ENCODE results near the gene TRIM10. TPM values are rescaled to one million over a fixed set of nuclear protein-coding genes. Genes with fewer than 3 reads are reported as not detected.
A peak's percentile ranks its signal among the peaks of the same experiment; 100 is the strongest.
"Not testable (repeated sequence)": the region's sequence is repeated elsewhere in the genome, so short reads cannot be mapped to it uniquely, and the experiment has no call there.

The TRIM10 gene
- total and polyA plus RNA-seq, 2 donors, result 0.42 TPM; not detected in 1

DNA sequence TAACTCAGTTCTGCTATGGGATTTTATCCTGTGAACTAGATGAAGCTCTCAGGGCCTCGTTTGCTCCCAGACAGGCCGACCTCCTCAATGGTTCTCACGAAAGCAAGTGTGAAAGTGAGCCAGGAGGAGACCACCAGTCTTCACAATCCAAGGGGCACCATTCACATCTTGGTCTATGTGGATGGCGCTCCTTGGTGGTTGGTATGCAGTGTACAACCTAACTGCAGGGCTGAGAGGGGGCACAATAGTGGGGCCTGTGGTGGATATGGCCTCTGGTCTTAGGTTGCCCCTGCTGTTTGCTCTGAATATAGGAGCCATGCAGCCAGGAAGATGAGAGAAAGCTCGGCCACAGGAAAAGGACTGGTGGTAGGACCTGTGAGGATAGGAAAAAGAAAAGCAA, 27.5 kb upstream of the TRIM10 start:
- H3K36me3 ChIP-seq (ENCODE audit: insufficient read depth), result no peaks in the 10 kb centered on the region
- no peak for DNase-seq (ENCODE audit: extremely low spot score)

DNA sequence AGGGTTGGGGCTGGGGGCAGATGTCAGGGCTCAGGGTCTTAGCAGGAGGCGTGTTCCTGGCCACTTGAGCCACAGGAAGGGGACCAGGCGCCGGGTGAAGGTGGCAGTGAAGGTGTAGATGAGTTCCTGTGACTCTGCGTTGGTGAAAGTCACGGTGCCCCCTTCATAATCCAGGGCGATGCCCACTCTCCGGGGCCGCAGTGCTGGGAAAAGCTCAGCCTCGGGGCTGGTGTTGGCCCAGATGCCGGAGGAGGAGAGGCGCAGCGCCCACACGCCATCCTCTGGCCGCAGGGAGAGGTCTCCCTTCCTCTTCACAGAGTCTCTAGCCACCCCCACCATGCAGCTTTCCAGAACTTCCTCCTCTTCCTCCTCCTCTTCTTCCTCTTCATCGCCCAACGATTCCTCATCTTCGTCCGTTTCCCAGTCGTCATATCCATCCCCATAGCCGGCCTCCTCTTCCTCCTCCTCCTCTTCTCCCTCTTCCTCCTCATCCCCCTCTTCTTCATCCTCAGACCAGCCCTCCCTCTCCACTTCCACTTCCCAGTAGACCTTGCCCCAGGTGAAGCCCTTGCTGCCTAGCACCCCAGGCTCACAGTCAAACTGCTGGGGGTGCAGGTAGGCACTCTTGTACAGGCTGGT, 25.0 kb upstream of the TRIM10 start:
- WGBS, result 94% methylated on average over 20 of the region's 20 CpGs
- no peak for DNase-seq (ENCODE audit: extremely low spot score)
- Histone ChIP-seq H3K4me1 (ENCODE audit: insufficient read depth) (no peaks in the 10 kb centered on the region), H3K27ac (ENCODE audit: low read depth) (no peak overlapping the region), H3K4me3 (ENCODE audit: low read depth, low read length) (no peak overlapping the region), H3K36me3 (ENCODE audit: insufficient read depth) (no peaks in the 10 kb centered on the region)

More for the DNA sequence above, 27.5 kb upstream of the TRIM10 start:
- Histone ChIP-seq H3K27ac (ENCODE audit: low read depth) (no peak overlapping the region), H3K4me3 (ENCODE audit: low read depth, low read length) (no peak overlapping the region), H3K4me1 (ENCODE audit: insufficient read depth) (no peaks in the 10 kb centered on the region)
- WGBS, result 96% methylated on average over 5 of the region's 5 CpGs

DNA sequence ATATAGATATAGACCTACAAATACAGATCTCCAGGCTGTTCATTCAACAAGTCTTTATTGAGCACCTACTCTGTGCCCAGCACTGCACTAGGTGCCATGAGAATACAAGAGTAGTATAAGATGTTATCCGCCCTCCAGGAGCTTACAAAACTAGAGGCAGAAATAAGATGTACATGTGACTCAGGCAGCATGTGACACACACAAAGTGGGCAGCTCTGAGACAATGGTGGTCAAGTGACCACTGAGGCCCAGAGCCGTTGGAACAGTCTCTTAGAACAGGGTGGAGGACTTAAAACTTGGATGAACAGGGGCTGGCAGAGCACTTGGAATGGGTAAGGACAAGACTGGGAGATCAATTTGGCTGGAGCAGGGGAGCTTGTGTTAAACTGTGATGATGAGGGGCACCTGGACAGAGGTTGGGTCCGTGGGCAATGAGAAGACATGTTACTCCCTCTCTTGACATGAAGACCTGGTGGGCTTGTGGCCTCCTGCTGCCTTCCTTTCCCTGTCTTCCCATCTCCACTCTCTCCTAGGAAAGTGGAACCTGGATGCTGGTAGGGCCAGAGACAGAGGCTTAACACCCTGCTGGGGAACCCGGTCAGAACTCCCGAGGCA, 23.5 kb upstream of the TRIM10 start:
- DNase-seq (ENCODE audit: extremely low spot score), result no peak
- WGBS, result 93% methylated on average over 5 of the region's 5 CpGs
- H3K36me3 ChIP-seq (ENCODE audit: insufficient read depth), result no peaks in the 10 kb centered on the region

DNA sequence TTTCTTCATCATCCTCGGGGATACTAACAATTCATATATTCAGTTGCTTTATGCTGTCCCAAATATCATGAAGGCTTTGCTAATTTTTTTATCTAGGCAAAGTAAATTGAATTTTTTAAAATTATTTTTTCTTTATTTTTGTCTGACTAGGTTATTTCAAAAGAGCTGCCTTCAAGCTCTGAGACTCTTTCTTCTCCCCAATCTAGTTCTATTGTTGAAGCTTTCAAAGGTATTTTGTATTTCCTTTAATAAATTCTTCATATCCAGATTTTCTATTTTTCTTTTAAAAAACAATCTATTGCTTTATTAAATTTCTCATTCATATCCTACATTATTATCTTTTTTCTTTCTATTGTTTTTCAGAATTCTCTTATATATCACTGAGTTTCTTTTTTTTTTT, 19.1 kb upstream of the TRIM10 start:
- no peak for DNase-seq (ENCODE audit: extremely low spot score)
- Histone ChIP-seq H3K4me3 (ENCODE audit: low read depth, low read length) (no peak overlapping the region), H3K4me1 (ENCODE audit: insufficient read depth) (no peaks in the 10 kb centered on the region), H3K27ac (ENCODE audit: low read depth) (no peak overlapping the region), H3K36me3 (ENCODE audit: insufficient read depth) (no peaks in the 10 kb centered on the region)
- 93% methylated on average over 1 of the region's 1 CpG for WGBS

More for the DNA sequence above, 23.5 kb upstream of the TRIM10 start:
- H3K4me3 ChIP-seq (ENCODE audit: low read depth, low read length), result no peak overlapping the region
- no peaks in the 10 kb centered on the region for H3K4me1 ChIP-seq (ENCODE audit: insufficient read depth)
- no peak overlapping the region for H3K27ac ChIP-seq (ENCODE audit: low read depth)

DNA sequence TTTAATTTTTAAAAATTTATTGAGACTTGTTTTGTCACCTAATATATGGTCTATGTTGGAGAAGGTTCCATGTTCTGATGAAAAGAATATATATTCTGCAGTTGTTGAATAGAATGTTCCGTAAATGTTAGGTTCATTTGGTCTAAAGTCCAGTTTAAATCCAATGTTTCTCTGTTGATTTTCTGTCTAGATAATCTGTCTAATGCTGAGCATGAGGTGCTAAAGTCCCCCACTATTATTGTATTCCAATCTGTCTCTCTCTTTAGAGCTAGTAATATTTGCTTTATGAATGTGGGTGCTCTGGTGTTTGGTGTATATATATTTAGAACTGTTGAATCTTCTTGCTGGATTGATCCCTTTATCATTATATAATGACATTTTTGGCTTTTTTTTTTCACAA, 17.8 kb upstream of the TRIM10 start:
- WGBS, result 47% methylated on average over 1 of the region's 1 CpG
- no peaks in the 10 kb centered on the region for H3K4me1 ChIP-seq (ENCODE audit: insufficient read depth)
- H3K27ac ChIP-seq (ENCODE audit: low read depth), result no peak overlapping the region
- no peak overlapping the region for H3K4me3 ChIP-seq (ENCODE audit: low read depth, low read length)
- H3K36me3 ChIP-seq (ENCODE audit: insufficient read depth), result no peaks in the 10 kb centered on the region
- DNase-seq (ENCODE audit: extremely low spot score), result no peak

GRCh38 chr6:30175765-30176164, 14.8 kb upstream of the TRIM10 start:
- H3K4me3 ChIP-seq (ENCODE audit: low read depth, low read length), result no peak overlapping the region
- no peaks in the 10 kb centered on the region for H3K36me3 ChIP-seq (ENCODE audit: insufficient read depth)
- H3K4me1 ChIP-seq (ENCODE audit: insufficient read depth), result no peaks in the 10 kb centered on the region
- no peak for DNase-seq (ENCODE audit: extremely low spot score)
- WGBS, result 73% methylated on average over 2 of the region's 2 CpGs
- H3K27ac ChIP-seq (ENCODE audit: low read depth), result no peak overlapping the region

DNA sequence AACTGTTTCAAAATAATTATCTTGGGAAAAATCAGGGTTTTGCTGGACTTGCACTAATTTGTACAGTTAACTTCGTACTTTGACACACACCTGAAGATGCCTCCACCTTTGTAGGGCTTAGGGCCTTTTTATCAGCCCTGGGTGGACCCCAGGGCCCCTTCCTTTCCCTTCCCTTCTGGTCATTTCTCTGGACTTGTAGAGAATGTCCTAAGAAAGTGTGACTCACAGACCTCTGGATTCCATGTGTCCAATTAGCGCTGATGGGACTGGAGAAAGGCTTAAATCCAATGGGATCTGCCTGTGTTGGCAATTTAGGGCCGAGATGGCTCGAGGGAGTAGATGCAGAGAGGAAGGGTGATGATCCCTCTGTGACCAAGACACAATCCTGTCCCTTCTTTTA, 11.7 kb upstream of the TRIM10 start:
- Histone ChIP-seq H3K4me3 (ENCODE audit: low read depth, low read length) (no peak overlapping the region), H3K4me1 (ENCODE audit: insufficient read depth) (no peaks in the 10 kb centered on the region), H3K27ac (ENCODE audit: low read depth) (no peak overlapping the region), H3K36me3 (ENCODE audit: insufficient read depth) (no peaks in the 10 kb centered on the region)
- WGBS, result 82% methylated on average over 4 of the region's 4 CpGs
- no peak for DNase-seq (ENCODE audit: extremely low spot score)

DNA sequence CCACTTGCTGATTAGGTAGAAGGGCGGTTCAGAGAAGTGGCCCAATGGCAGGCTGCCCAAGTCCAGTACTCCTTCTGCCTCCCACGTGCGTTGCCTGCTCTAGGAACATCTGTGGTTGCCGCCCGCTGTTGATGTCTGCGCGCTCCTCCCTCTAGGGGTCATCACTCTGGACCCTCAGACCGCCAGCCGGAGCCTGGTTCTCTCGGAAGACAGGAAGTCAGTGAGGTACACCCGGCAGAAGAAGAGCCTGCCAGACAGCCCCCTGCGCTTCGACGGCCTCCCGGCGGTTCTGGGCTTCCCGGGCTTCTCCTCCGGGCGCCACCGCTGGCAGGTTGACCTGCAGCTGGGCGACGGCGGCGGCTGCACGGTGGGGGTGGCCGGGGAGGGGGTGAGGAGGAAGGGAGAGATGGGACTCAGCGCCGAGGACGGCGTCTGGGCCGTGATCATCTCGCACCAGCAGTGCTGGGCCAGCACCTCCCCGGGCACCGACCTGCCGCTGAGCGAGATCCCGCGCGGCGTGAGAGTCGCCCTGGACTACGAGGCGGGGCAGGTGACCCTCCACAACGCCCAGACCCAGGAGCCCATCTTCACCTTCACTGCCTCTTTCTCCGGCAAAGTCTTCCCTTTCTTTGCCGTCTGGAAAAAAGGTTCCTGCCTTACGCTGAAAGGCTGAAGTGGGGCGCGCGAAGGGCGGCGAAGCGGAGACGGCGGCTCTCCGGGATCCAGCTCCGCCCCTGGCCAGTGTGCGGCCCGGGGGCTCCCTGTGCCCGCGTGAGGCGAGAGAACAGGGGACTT, 10.9 kb upstream of the TRIM10 start:
- WGBS, result 2% methylated on average over 62 of the region's 62 CpGs
- H3K4me1 ChIP-seq (ENCODE audit: insufficient read depth), result no peaks in the 10 kb centered on the region
- H3K4me3 ChIP-seq (ENCODE audit: low read depth, low read length), result no peak overlapping the region
- H3K36me3 ChIP-seq (ENCODE audit: insufficient read depth), result no peaks in the 10 kb centered on the region
- H3K27ac ChIP-seq (ENCODE audit: low read depth), result no peak overlapping the region
- DNase-seq (ENCODE audit: extremely low spot score), result no peak

GRCh38 chr6:30169658-30170614, 8.9 kb upstream of the TRIM10 start:
- Histone ChIP-seq H3K4me1 (ENCODE audit: insufficient read depth) (no peaks in the 10 kb centered on the region), H3K27ac (ENCODE audit: low read depth) (no peak overlapping the region), H3K36me3 (ENCODE audit: insufficient read depth) (no peaks in the 10 kb centered on the region), H3K4me3 (ENCODE audit: low read depth, low read length) (no peak overlapping the region)
- peak; percentile 8 for DNase-seq (ENCODE audit: extremely low spot score)
- 27% methylated on average over 7 of the region's 7 CpGs for WGBS

GRCh38 chr6:30168741-30169140, 7.7 kb upstream of the TRIM10 start:
- 56% methylated on average over 1 of the region's 1 CpG for WGBS
- Histone ChIP-seq H3K4me3 (ENCODE audit: low read depth, low read length) (no peak overlapping the region), H3K27ac (ENCODE audit: low read depth) (no peak overlapping the region), H3K4me1 (ENCODE audit: insufficient read depth) (no peaks in the 10 kb centered on the region), H3K36me3 (ENCODE audit: insufficient read depth) (no peaks in the 10 kb centered on the region)
- DNase-seq (ENCODE audit: extremely low spot score), result no peak

- Histone ChIP-seq H3K4me1 (ENCODE audit: insufficient read depth) (no peaks in the 10 kb centered on the region), H3K36me3 (ENCODE audit: insufficient read depth) (no peaks in the 10 kb centered on the region), H3K27ac (ENCODE audit: low read depth) (no peak overlapping the region), H3K4me3 (ENCODE audit: low read depth, low read length) (no peak overlapping the region)
- 66% methylated on average over 6 of the region's 6 CpGs for WGBS
- no peak for DNase-seq (ENCODE audit: extremely low spot score)
Observed at GRCh38 chr6:30167101-30167500, 6.1 kb upstream of the TRIM10 start.

DNA sequence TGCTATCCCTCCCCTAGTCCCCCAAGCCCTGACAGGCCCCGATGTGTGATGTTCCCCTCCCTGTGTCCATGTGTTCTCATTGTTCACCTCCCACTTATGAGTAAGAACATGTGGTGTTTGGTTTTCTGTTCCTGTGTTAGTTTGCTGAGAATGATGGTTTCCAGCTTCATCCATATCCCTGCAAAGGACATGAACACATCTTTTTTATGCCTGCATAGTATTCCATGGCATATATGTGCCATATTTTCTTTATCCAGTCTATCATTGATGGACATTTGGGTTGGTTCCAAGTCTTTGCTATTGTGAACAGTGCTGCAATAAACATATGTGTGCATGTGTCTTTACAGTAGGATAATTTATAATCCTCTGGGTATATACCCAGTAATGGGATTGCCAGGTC, 4.2 kb upstream of the TRIM10 start:
- not testable (repeated sequence) for H3K36me3 ChIP-seq (ENCODE audit: insufficient read depth); H3K4me3 ChIP-seq (ENCODE audit: low read depth, low read length); H3K4me1 ChIP-seq (ENCODE audit: insufficient read depth); DNase-seq (ENCODE audit: extremely low spot score); H3K27ac ChIP-seq (ENCODE audit: low read depth)
- WGBS, result 89% methylated on average over 1 of the region's 1 CpG

GRCh38 chr6:30164714-30165113, 3.7 kb upstream of the TRIM10 start:
- DNase-seq (ENCODE audit: extremely low spot score), result no peak
- H3K4me3 ChIP-seq (ENCODE audit: low read depth, low read length), result no peak overlapping the region
- no peak overlapping the region for H3K27ac ChIP-seq (ENCODE audit: low read depth)
- H3K4me1 ChIP-seq (ENCODE audit: insufficient read depth), result no peaks in the 10 kb centered on the region
- no peaks in the 10 kb centered on the region for H3K36me3 ChIP-seq (ENCODE audit: insufficient read depth)
- 80% methylated on average over 4 of the region's 4 CpGs for WGBS
